Neural cell (in vitro differentiated cells): Measurements from ENCODE around the gene BCL2. TPM values are rescaled to one million over a fixed set of nuclear protein-coding genes. Genes with fewer than 3 reads are reported as not detected.
"Not testable (repeated sequence)": the region's sequence is repeated elsewhere in the genome, so short reads cannot be mapped to it uniquely, and the experiment has no call there.

ENCODE experiments used
- H2AFZ ChIP-seq: fragments of 200-600, 300-800 bp; sonication (generic), shearing (Covaris generic); 2 replicates; pipeline ENCODE4 v1.6.0; 2014; ENCODE audit warnings: low read depth, mild to moderate bottlenecking, antibody characterized with exemption, low read length, moderate library complexity
- H3F3A ChIP-seq: fragments of 200-600 bp; shearing (Covaris generic); 2 replicates; pipeline ENCODE4 v1.6.1; 2016; ENCODE audit warnings: mild to moderate bottlenecking, moderate library complexity, mixed read lengths, antibody characterized with exemption, low read length; ENCODE audit not compliant: insufficient read depth, poor library complexity, severe bottlenecking
- H3K27ac ChIP-seq: fragments of 200-600, 300-800 bp; sonication (generic), shearing (Covaris generic); 2 replicates; pipeline ENCODE4 v1.5.1; 2014; ENCODE audit warnings: mild to moderate bottlenecking, low read length, moderate library complexity
- H3K27me3 ChIP-seq: fragments of 300-800, 200-600 bp; sonication (generic), shearing (Covaris generic); 2 replicates; pipeline ENCODE4 v1.6.0; 2014; ENCODE audit warnings: mild to moderate bottlenecking, low read depth, low read length, moderate library complexity; ENCODE audit not compliant: insufficient read depth
- H3K36me3 ChIP-seq: fragments of 300-800, 200-600 bp; sonication (generic), shearing (Covaris generic); 2 replicates; pipeline ENCODE4 v1.5.1; 2014; ENCODE audit warnings: mild to moderate bottlenecking, antibody characterized with exemption, low read length, moderate library complexity; ENCODE audit not compliant: insufficient read depth
- H3K4me2 ChIP-seq: fragments of 300-800, 200-600 bp; sonication (generic), shearing (Covaris generic); 2 replicates; pipeline ENCODE4 v1.6.0; 2014; ENCODE audit warnings: mild to moderate bottlenecking, low read length
- H3K4me3 ChIP-seq: fragments of 300-800, 200-600 bp; sonication (generic), shearing (Covaris generic); 2 replicates; pipeline ENCODE4 v1.5.1; 2014; ENCODE audit warnings: mild to moderate bottlenecking, low read length, moderate library complexity
- H3K79me2 ChIP-seq: fragments of 200-600 bp; shearing (Covaris generic); replicated peaks from 2 replicates; pipeline ENCODE4 v1.6.0; 2014; ENCODE audit warnings: mild to moderate bottlenecking, low read length, moderate library complexity; ENCODE audit not compliant: insufficient read depth
- H3K9ac ChIP-seq: fragments of 300-800, 200-600 bp; sonication (generic), shearing (Covaris generic); 2 replicates; pipeline ENCODE4 v1.6.1; 2016; ENCODE audit warnings: mild to moderate bottlenecking, low read length, mixed read lengths
- H3K9me2 ChIP-seq: fragments of 200-600 bp; shearing (Covaris generic); 2 replicates; pipeline ENCODE4 v1.6.1; 2016; ENCODE audit warnings: mild to moderate bottlenecking, low read length, mixed read lengths; ENCODE audit not compliant: insufficient read depth
- H3K9me3 ChIP-seq: fragments of 200-600, 300-800 bp; sonication (generic), shearing (Covaris generic); 2 replicates; pipeline ENCODE4 v1.6.1; 2016; ENCODE audit warnings: mild to moderate bottlenecking, mixed run types, low read length, moderate library complexity, mixed read lengths
- H4K20me1 ChIP-seq: fragments of 200-600 bp; shearing (Covaris generic); 2 replicates; pipeline ENCODE4 v1.6.1; 2016; ENCODE audit warnings: mild to moderate bottlenecking, mixed run types; ENCODE audit not compliant: insufficient read depth
- CTCF ChIP-seq: fragments of 450-650 bp; IDR thresholded peaks from 2 replicates; pipeline ENCODE4 v1.5.1; 2014; ENCODE audit warnings: antibody characterized with exemption, mild to moderate bottlenecking, moderate library complexity; ENCODE audit not compliant: poor library complexity, severe bottlenecking
- EP300 ChIP-seq: fragments of 450-650 bp; conservative IDR thresholded peaks from 2 replicates; pipeline ENCODE4 v1.6.1; 2014; ENCODE audit warnings: antibody characterized with exemption, mild to moderate bottlenecking, moderate library complexity; ENCODE audit not compliant: poor library complexity, severe bottlenecking
- EZH2 ChIP-seq: fragments of 200-600, 300-800 bp; shearing (Covaris generic), sonication (generic); IDR thresholded peaks from 2 replicates; pipeline ENCODE4 v1.6.1; 2014; ENCODE audit warnings: antibody characterized with exemption, low read length, borderline replicate concordance, mild to moderate bottlenecking; ENCODE audit not compliant: insufficient read depth, poor library complexity, severe bottlenecking
- MXI1 ChIP-seq: fragments of 450-650 bp; conservative IDR thresholded peaks from 2 replicates; pipeline ENCODE4 v1.6.1; 2014; ENCODE audit warnings: antibody characterized with exemption, mild to moderate bottlenecking; ENCODE audit not compliant: poor library complexity, severe bottlenecking
- POLR2AphosphoS5 ChIP-seq: IDR thresholded peaks from 2 replicates; pipeline ENCODE4 v1.6.1; 2012
- RAD21 ChIP-seq: fragments of 450-650 bp; conservative IDR thresholded peaks from 2 replicates; pipeline ENCODE4 v1.6.1; 2014; ENCODE audit warnings: antibody characterized with exemption, mild to moderate bottlenecking, moderate library complexity
- REST ChIP-seq: IDR thresholded peaks from 2 replicates; pipeline ENCODE4 v1.6.1; 2012; ENCODE audit warnings: borderline replicate concordance
- SMC3 ChIP-seq: fragments of 450-650 bp; conservative IDR thresholded peaks from 2 replicates; pipeline ENCODE4 v1.6.1; 2014; ENCODE audit warnings: antibody characterized with exemption, mild to moderate bottlenecking, moderate library complexity; ENCODE audit not compliant: poor library complexity
- TAF1 ChIP-seq: IDR thresholded peaks from 2 replicates; pipeline ENCODE4 v1.6.1; 2012; ENCODE audit warnings: low read depth
- polyA plus RNA-seq: library from polyadenylated mRNA; depleted of rRNA; stranded (reverse); fragments of >200 nt; gene quantifications from 2 replicates; pipeline ENCODE4 v1.2.3, GENCODE V29; 2014

Gene BCL2
- polyA plus RNA-seq, 1 donor from 2014 or later: 3.4 TPM

GRCh38 chr18:63203497-63203896 is 116.1 kb downstream of the BCL2 start:
- Histone ChIP-seq H3K27me3 (no peaks in the 10 kb centered on the region), H3K9ac (no peak overlapping the region), H2AFZ (no peak overlapping the region), H3K27ac (no peak overlapping the region), H3F3A (no peaks in the 10 kb centered on the region), H3K4me3 (no peak overlapping the region), H3K4me2 (no peak overlapping the region), H3K9me2 (no peaks in the 10 kb centered on the region), H3K36me3 (no peaks in the 10 kb centered on the region), H4K20me1 (no peaks in the 10 kb centered on the region), H3K79me2 (no peaks in the 10 kb centered on the region), H3K9me3 (no peaks in the 10 kb centered on the region)
- TF ChIP-seq SMC3: no peak
- no peak for TF ChIP-seq RAD21
- no peak for TF ChIP-seq TAF1
- TF ChIP-seq EP300: no peak
- TF ChIP-seq MXI1: no peak
- no peak for TF ChIP-seq POLR2AphosphoS5
- TF ChIP-seq CTCF: no peak
- no peak for TF ChIP-seq EZH2
- no peak for TF ChIP-seq REST

GRCh38 chr18:63202828-63203227 is 116.7 kb downstream of the BCL2 start:
- no peaks in the 10 kb centered on the region for H3K27me3 ChIP-seq
- H3F3A ChIP-seq: no peaks in the 10 kb centered on the region
- no peak overlapping the region for H3K4me3 ChIP-seq
- H3K4me2 ChIP-seq: no peak overlapping the region
- H3K36me3 ChIP-seq: no peaks in the 10 kb centered on the region
- no peaks in the 10 kb centered on the region for H3K9me3 ChIP-seq
- H3K9ac ChIP-seq: no peak overlapping the region
- no peaks in the 10 kb centered on the region for H3K79me2 ChIP-seq
- TF ChIP-seq MXI1 (no peak), RAD21 (no peak), TAF1 (no peak), EP300 (no peak), CTCF (no peak), REST (no peak), POLR2AphosphoS5 (no peak), EZH2 (no peak), SMC3 (no peak)
- no peak overlapping the region for H2AFZ ChIP-seq
- H3K27ac ChIP-seq: no peak overlapping the region
- no peaks in the 10 kb centered on the region for H3K9me2 ChIP-seq
- H4K20me1 ChIP-seq: no peaks in the 10 kb centered on the region

GRCh38 chr18:63201456-63201855 is 118.1 kb downstream of the BCL2 start:
- not testable (repeated sequence) for H3K9ac ChIP-seq, H3F3A ChIP-seq, H3K79me2 ChIP-seq, H3K4me3 ChIP-seq, H2AFZ ChIP-seq, H3K4me2 ChIP-seq, H3K27me3 ChIP-seq, H3K9me3 ChIP-seq, H4K20me1 ChIP-seq, H3K9me2 ChIP-seq, H3K27ac ChIP-seq, H3K36me3 ChIP-seq
